Esophagus (tissue), 2 donors: ENCODE data around the gene C2CD4D. TPM values are rescaled to one million over a fixed set of nuclear protein-coding genes. Genes with fewer than 3 reads are reported as not detected.

Experiments used
- H3K27ac ChIP-seq, 2 donors: one replicate each; pipeline ENCODE4 v1.5.1; 2013; ENCODE audit warnings: low read depth in 2 of 2, mild to moderate bottlenecking in 2 of 2, inconsistent platforms in 1 of 2, low read length in 1 of 2, moderate library complexity in 1 of 2
- H3K27me3 ChIP-seq, 2 donors: one replicate each; pipeline ENCODE4 v1.6.1; 2013; ENCODE audit warnings: low read length in 2 of 2, control low read depth in 1 of 2, mild to moderate bottlenecking in 1 of 2; ENCODE audit not compliant: insufficient read depth in 2 of 2, control insufficient read depth in 1 of 2
- H3K36me3 ChIP-seq, 2 donors: one replicate each; pipeline ENCODE4 v1.6.1; 2013; ENCODE audit warnings: low read length in 1 of 2; ENCODE audit not compliant: control insufficient read depth in 2 of 2, insufficient read depth in 2 of 2
- H3K4me1 ChIP-seq, 2 donors: one replicate each; pipeline ENCODE4 v1.6.1; 2013; ENCODE audit warnings: low read length in 1 of 2; ENCODE audit not compliant: control insufficient read depth in 2 of 2, insufficient read depth in 2 of 2
- H3K4me3 ChIP-seq, 2 donors: one replicate each; pipeline ENCODE4 v1.5.1; 2013; ENCODE audit warnings: low read length in 2 of 2, mild to moderate bottlenecking in 2 of 2, low read depth in 1 of 2, moderate library complexity in 1 of 2
- H3K9me3 ChIP-seq, 2 donors: one replicate each; pipeline ENCODE4 v1.6.1; 2013; ENCODE audit warnings: mild to moderate bottlenecking in 2 of 2, low read depth in 1 of 2, low read length in 1 of 2, moderate library complexity in 1 of 2; ENCODE audit not compliant: control insufficient read depth in 2 of 2, insufficient read depth in 1 of 2
- WGBS, 2 donors: extraction: QIAGEN DNeasy Blood & Tissue Kit; methylation state at CpG; one replicate each; pipeline ENCODE4 v1.1.7; 2013; 5-methylcytosine and 5-hydroxymethylcytosine counted together
- polyA plus RNA-seq, 2 donors: library from polyadenylated mRNA; stranded (reverse); fragments of 200-250 nt; gene quantifications; one replicate each; pipeline ENCODE4 v1.2.3, GENCODE V29; 2013
- donor health status: healthy with polysubstance abuse.
- donor health status: Bipolar disorder and iron deficiency.

C2CD4D gene
- polyA plus RNA-seq, 2 donors, result 0.12 to 0.19 TPM

- H3K4me3 ChIP-seq, result no peak overlapping the region
- WGBS, 2 donors, result 60 to 65% methylated on average over 7 of the region's 7 CpGs
- H3K36me3 ChIP-seq, result no peaks in the 10 kb centered on the region
- H3K27me3 ChIP-seq, result no peaks in the 10 kb centered on the region
- H3K9me3 ChIP-seq, result no peaks in the 10 kb centered on the region
- no peak overlapping the region for H3K27ac ChIP-seq
- peaks cover 0 to 19% of the 10 kb centered on the region in 2 donors for H3K4me1 ChIP-seq
Measured at GRCh38 chr1:151819976-151820623, 19.5 kb downstream of the C2CD4D start.

GRCh38 chr1:151819227-151819835, 20.3 kb downstream of the C2CD4D start:
- H3K27me3 ChIP-seq, result no peaks in the 10 kb centered on the region
- H3K9me3 ChIP-seq, result no peaks in the 10 kb centered on the region
- peaks cover 0 to 2% of the 10 kb centered on the region in 2 donors for H3K36me3 ChIP-seq
- peaks cover 0 to 19% of the 10 kb centered on the region in 2 donors for H3K4me1 ChIP-seq
- 80 to 89% methylated on average over 12 of the region's 12 CpGs for WGBS, 2 donors
- H3K27ac ChIP-seq, result no peak overlapping the region
- no peak overlapping the region for H3K4me3 ChIP-seq

GRCh38 chr1:151817353-151817730, 22.3 kb downstream of the C2CD4D start:
- WGBS, 2 donors, result 61 to 67% methylated on average over 7 of the region's 7 CpGs
- Histone ChIP-seq H3K27me3 (no peaks in the 10 kb centered on the region), H3K4me1 (peaks cover 0 to 19% of the 10 kb centered on the region in 2 donors), H3K4me3 (no peak overlapping the region), H3K27ac (no peak overlapping the region), H3K36me3 (peaks cover 0 to 2% of the 10 kb centered on the region in 2 donors), H3K9me3 (no peaks in the 10 kb centered on the region)

GRCh38 chr1:151816548-151817352, 22.9 kb downstream of the C2CD4D start:
- Histone ChIP-seq H3K27ac (no peak overlapping the region), H3K36me3 (peaks cover 0 to 2% of the 10 kb centered on the region in 2 donors), H3K9me3 (no peaks in the 10 kb centered on the region), H3K27me3 (no peaks in the 10 kb centered on the region), H3K4me3 (no peak overlapping the region), H3K4me1 (peaks cover 0 to 19% of the 10 kb centered on the region in 2 donors)
- 58% methylated on average over 25 to 26 of the region's 26 CpGs for WGBS, 2 donors

- H3K27ac ChIP-seq, result no peak overlapping the region
Measured at GRCh38 chr1:151815716-151816327, 23.8 kb downstream of the C2CD4D start.

GRCh38 chr1:151814971-151815545, 24.6 kb downstream of the C2CD4D start:
- Histone ChIP-seq H3K27ac (no peak overlapping the region), H3K27me3 (no peaks in the 10 kb centered on the region), H3K4me3 (no peak overlapping the region), H3K9me3 (no peaks in the 10 kb centered on the region), H3K36me3 (peaks cover 0 to 2% of the 10 kb centered on the region in 2 donors), H3K4me1 (peaks cover 0 to 15% of the 10 kb centered on the region in 2 donors)
- WGBS, 2 donors, result 82 to 91% methylated on average over 8 of the region's 8 CpGs

More at GRCh38 chr1:151815716-151816327, 23.8 kb downstream of the C2CD4D start:
- Histone ChIP-seq H3K9me3 (no peaks in the 10 kb centered on the region), H3K4me1 (peaks cover 0 to 19% of the 10 kb centered on the region in 2 donors), H3K4me3 (no peak overlapping the region), H3K27me3 (no peaks in the 10 kb centered on the region), H3K36me3 (peaks cover 0 to 2% of the 10 kb centered on the region in 2 donors)
- WGBS, 2 donors, result 66 to 76% methylated on average over 12 of the region's 12 CpGs

GRCh38 chr1:151814426-151814825, 25.2 kb downstream of the C2CD4D start:
- H3K27me3 ChIP-seq, result no peaks in the 10 kb centered on the region
- 86 to 93% methylated on average over 15 of the region's 15 CpGs for WGBS, 2 donors
- H3K36me3 ChIP-seq, result peaks cover 0 to 2% of the 10 kb centered on the region in 2 donors
- no peak overlapping the region for H3K4me3 ChIP-seq
- no peak overlapping the region for H3K27ac ChIP-seq
- peaks cover 0 to 10% of the 10 kb centered on the region in 2 donors for H3K4me1 ChIP-seq
- no peaks in the 10 kb centered on the region for H3K9me3 ChIP-seq

GRCh38 chr1:151813271-151813977, 26.2 kb downstream of the C2CD4D start:
- peaks cover 0 to 10% of the 10 kb centered on the region in 2 donors for H3K4me1 ChIP-seq
- H3K27me3 ChIP-seq, result no peaks in the 10 kb centered on the region
- H3K27ac ChIP-seq, result no peak overlapping the region
- H3K4me3 ChIP-seq, result no peak overlapping the region
- 86 to 87% methylated on average over 12 of the region's 12 CpGs for WGBS, 2 donors
- no peaks in the 10 kb centered on the region for H3K9me3 ChIP-seq
- peaks cover 0 to 2% of the 10 kb centered on the region in 2 donors for H3K36me3 ChIP-seq
